Suprapubic skin (tissue), 4 donors: ENCODE data around the gene UBE2QL1.

ENCODE experiments used
- CTCF ChIP-seq, 2 donors: fragments of 200-600 bp in 1 of 2; fragments of 450-650 bp in 1 of 2; sonication (generic) in 1 of 2; IDR thresholded peaks; one replicate each; pipeline ENCODE4 v1.5.1; 2016 to 2019; ENCODE audit warnings: antibody characterized with exemption in 2 of 2, mild to moderate bottlenecking in 1 of 2, moderate library complexity in 1 of 2
- EP300 ChIP-seq: sonication (generic); formaldehyde crosslinking; IDR thresholded peaks from one replicate; pipeline ENCODE4 v1.6.1; 2017; ENCODE audit warnings: antibody characterized with exemption
- POLR2A ChIP-seq, 2 donors: fragments of 450-650 bp; IDR thresholded peaks; one replicate each; pipeline ENCODE4 v1.6.1; 2017; ENCODE audit warnings: antibody characterized with exemption in 2 of 2, mild to moderate bottlenecking in 2 of 2, moderate library complexity in 2 of 2
- POLR2AphosphoS5 ChIP-seq, 3 donors: sonication (generic); formaldehyde crosslinking; IDR thresholded peaks; one replicate each; pipeline ENCODE4 v1.6.1; 2017; ENCODE audit warnings: antibody characterized with exemption in 3 of 3

DNA sequence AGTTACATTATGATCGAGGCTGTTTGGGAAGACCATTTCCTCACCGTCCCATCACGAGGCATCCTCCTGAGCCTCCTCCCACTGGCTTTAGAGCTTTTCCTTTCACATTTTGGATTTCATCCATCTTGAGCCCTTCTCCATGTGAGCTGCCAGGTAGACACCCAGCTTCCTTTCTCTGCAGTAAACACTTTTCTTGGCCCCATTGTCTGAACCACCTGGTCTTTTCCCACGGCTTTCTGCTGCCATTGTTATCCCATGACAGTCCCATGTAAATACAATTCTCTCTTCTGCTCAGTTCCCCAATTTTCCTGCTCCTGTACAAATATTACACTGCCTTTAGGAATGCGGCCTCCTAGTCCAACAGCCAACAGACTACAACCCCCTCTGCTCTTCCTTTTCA, 24.1 kb downstream of the UBE2QL1 start:
- no peak for TF ChIP-seq POLR2A (IDR thresholded peaks at IDR 0.05)
- no peak for TF ChIP-seq CTCF (IDR thresholded peaks at IDR 0.05)
- no peak for TF ChIP-seq EP300
- no peak for TF ChIP-seq POLR2AphosphoS5 (IDR thresholded peaks at IDR 0.05)
